ENCODE results near the gene ABCD2. TPM values are rescaled to one million over a fixed set of nuclear protein-coding genes. Genes with fewer than 3 reads are reported as not detected.
A peak's percentile ranks its signal among the peaks of the same experiment; 100 is the strongest.

The ABCD2 gene
- total RNA-seq, 1 experiment from 2014 or later: not detected

DNA sequence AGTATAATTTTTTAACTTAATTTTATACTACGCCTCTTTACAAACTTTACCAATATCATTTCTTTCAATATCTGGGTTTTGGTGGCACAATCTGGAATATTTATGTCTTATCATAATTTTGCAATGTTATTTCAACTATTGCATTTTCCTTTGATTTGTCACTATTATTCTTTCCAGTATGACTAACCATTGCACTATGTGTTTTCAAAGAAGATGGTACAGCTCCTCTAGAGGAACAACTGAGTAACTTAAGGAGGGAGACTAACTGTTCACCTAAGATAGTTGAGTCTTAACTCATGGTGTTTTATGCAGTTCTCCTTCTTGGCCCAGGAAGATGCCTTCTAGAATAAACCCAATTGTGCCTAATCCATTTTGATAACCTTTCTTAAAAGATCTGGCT lies 116.2 kb downstream of the ABCD2 start:
- no peaks in the 10 kb centered on the region for H3K27me3 ChIP-seq (ENCODE audit: insufficient read depth, low read length)
- no peak overlapping the region for H3K4ac ChIP-seq (ENCODE audit: low read depth, low read length)
- no peak overlapping the region for H2BK12ac ChIP-seq (ENCODE audit: insufficient read length, low read depth, low read length)
- no peaks in the 10 kb centered on the region for H3K9me3 ChIP-seq (ENCODE audit: control insufficient read depth, low read depth, low read length)
- Mint-ChIP-seq H3K36me3 (ENCODE audit: insufficient read depth in 1 of 3, low read depth in 3 of 3) (no peaks in the 10 kb centered on the region), H3K9me3 (no peaks in the 10 kb centered on the region), H3K4me3 (no peak overlapping the region), H3K4me1 (peaks cover 12 to 16% of the 10 kb centered on the region in 2 experiments), H3K27me3 (ENCODE audit: low read depth) (no peaks in the 10 kb centered on the region), H3K27ac (no peak overlapping the region)
- no peaks in the 10 kb centered on the region for H4K20me1 ChIP-seq (ENCODE audit: control insufficient read depth, insufficient read depth, insufficient read length)
- no peak overlapping the region for H4K91ac ChIP-seq (ENCODE audit: insufficient read length, low read depth, low read length)
- H4K8ac ChIP-seq (replicated peaks; ENCODE audit: insufficient read length, low read depth, low read length): no peak overlapping the region
- TF ChIP-seq, protein P1, sequence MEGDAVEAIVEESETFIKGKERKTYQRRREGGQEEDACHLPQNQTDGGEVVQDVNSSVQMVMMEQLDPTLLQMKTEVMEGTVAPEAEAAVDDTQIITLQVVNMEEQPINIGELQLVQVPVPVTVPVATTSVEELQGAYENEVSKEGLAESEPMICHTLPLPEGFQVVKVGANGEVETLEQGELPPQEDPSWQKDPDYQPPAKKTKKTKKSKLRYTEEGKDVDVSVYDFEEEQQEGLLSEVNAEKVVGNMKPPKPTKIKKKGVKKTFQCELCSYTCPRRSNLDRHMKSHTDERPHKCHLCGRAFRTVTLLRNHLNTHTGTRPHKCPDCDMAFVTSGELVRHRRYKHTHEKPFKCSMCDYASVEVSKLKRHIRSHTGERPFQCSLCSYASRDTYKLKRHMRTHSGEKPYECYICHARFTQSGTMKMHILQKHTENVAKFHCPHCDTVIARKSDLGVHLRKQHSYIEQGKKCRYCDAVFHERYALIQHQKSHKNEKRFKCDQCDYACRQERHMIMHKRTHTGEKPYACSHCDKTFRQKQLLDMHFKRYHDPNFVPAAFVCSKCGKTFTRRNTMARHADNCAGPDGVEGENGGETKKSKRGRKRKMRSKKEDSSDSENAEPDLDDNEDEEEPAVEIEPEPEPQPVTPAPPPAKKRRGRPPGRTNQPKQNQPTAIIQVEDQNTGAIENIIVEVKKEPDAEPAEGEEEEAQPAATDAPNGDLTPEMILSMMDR (conservative IDR thresholded peaks at IDR 0.05): peak; percentile 38; the same call in 2 of the 3 replicates
- no peak overlapping the region for H3K56ac ChIP-seq (ENCODE audit: insufficient read length, low read depth, low read length)
- peaks cover 6% of the 10 kb centered on the region for H3K4me1 ChIP-seq (ENCODE audit: insufficient read depth, low read length)
- H3T11ph ChIP-seq (ENCODE audit: low read length): no peak overlapping the region
- H2BK120ac ChIP-seq (ENCODE audit: low read depth, low read length, poor library complexity, severe bottlenecking): no peak overlapping the region
- H2AK5ac ChIP-seq (ENCODE audit: insufficient read length, low read length): no peak overlapping the region
- no peak overlapping the region for H4K5ac ChIP-seq (ENCODE audit: insufficient read length, low read depth, low read length)
- no peaks in the 10 kb centered on the region for H3K79me1 ChIP-seq (ENCODE audit: insufficient read depth, low read depth, low read length, poor library complexity, severe bottlenecking)
- no peaks in the 10 kb centered on the region for H3K23me2 ChIP-seq (ENCODE audit: insufficient read length, low read depth, low read length, poor library complexity, severe bottlenecking)
- H2BK20ac ChIP-seq (ENCODE audit: low read depth, low read length, poor library complexity, severe bottlenecking): no peak overlapping the region
- H2BK5ac ChIP-seq (ENCODE audit: insufficient read length, low read length): no peak overlapping the region
- H3K9ac ChIP-seq (ENCODE audit: extremely low read depth, insufficient read length, low read length): no peak overlapping the region
- no peaks in the 10 kb centered on the region for H3K79me2 ChIP-seq (ENCODE audit: insufficient read depth, low read length)
- DNase-seq: no peak
- H3K18ac ChIP-seq (ENCODE audit: insufficient read length, low read depth, low read length): no peak overlapping the region
- H3K14ac ChIP-seq (ENCODE audit: insufficient read depth, low read length): no peak overlapping the region
- no peak overlapping the region for H3K27ac ChIP-seq (ENCODE audit: insufficient read length, low read depth, low read length)
- WGBS (ENCODE audit: extremely low coverage, insufficient read length, low lambda C conversion rate): no CpG with 5 or more reads among the region's 1 CpG
- no peak overlapping the region for H2AFZ ChIP-seq (ENCODE audit: low read length)
- H3K23ac ChIP-seq (ENCODE audit: insufficient read length, low read depth, low read length): no peak overlapping the region
- H3K4me2 ChIP-seq (ENCODE audit: insufficient read depth, insufficient read length, low read length): no peak overlapping the region
- no peak overlapping the region for H2BK15ac ChIP-seq (ENCODE audit: low read depth, low read length)

Data from H9 (cell line).